ENCODE measurements around the gene CCL27.

GRCh38 chr9:34637356-34638137, 24.9 kb downstream of the CCL27 start, which contains the start of gene SIGMAR1:
- TF ChIP-seq, protein P1, sequence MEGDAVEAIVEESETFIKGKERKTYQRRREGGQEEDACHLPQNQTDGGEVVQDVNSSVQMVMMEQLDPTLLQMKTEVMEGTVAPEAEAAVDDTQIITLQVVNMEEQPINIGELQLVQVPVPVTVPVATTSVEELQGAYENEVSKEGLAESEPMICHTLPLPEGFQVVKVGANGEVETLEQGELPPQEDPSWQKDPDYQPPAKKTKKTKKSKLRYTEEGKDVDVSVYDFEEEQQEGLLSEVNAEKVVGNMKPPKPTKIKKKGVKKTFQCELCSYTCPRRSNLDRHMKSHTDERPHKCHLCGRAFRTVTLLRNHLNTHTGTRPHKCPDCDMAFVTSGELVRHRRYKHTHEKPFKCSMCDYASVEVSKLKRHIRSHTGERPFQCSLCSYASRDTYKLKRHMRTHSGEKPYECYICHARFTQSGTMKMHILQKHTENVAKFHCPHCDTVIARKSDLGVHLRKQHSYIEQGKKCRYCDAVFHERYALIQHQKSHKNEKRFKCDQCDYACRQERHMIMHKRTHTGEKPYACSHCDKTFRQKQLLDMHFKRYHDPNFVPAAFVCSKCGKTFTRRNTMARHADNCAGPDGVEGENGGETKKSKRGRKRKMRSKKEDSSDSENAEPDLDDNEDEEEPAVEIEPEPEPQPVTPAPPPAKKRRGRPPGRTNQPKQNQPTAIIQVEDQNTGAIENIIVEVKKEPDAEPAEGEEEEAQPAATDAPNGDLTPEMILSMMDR (IDR thresholded peaks at IDR 0.05; ENCODE audit: control extremely low read depth in 1 of 3, insufficient read depth in 1 of 3, low read depth in 1 of 3, low read length in 3 of 3), result no peak
- TF ChIP-seq RFX5 (IDR thresholded peaks at IDR 0.05; ENCODE audit: borderline replicate concordance, low read depth, low read length) (no peak), BACH1 (IDR thresholded peaks at IDR 0.05; ENCODE audit: low read length) (no peak; the same call in 1 of the 2 replicates)

Measured in H1 (cell line).